SH-SY5Y (cell line): ENCODE results near the gene LTK.

Experiments used
- GATA2 ChIP-seq: IDR thresholded peaks from 2 replicates; pipeline ENCODE4 v1.6.1; 2011; ENCODE audit warnings: mild to moderate bottlenecking, low read depth, low read length
- GATA3 ChIP-seq: IDR thresholded peaks from 2 replicates; pipeline ENCODE4 v1.6.1; 2011; ENCODE audit warnings: low read depth, mild to moderate bottlenecking, low read length, moderate library complexity

- TF ChIP-seq GATA3: no peak
- no peak for TF ChIP-seq GATA2
These were observed 24.0 kb downstream of the LTK start for GRCh38 chr15:41489641-41490040.
